ENCODE measurements around the gene GAS7. TPM values are rescaled to one million over a fixed set of nuclear protein-coding genes. Genes with fewer than 3 reads are reported as not detected.
"Not testable (repeated sequence)": the region's sequence is repeated elsewhere in the genome, so short reads cannot be mapped to it uniquely, and the experiment has no call there.

The GAS7 gene
- total RNA-seq, 1 donor from 2014 or later: 2.0 TPM

DNA sequence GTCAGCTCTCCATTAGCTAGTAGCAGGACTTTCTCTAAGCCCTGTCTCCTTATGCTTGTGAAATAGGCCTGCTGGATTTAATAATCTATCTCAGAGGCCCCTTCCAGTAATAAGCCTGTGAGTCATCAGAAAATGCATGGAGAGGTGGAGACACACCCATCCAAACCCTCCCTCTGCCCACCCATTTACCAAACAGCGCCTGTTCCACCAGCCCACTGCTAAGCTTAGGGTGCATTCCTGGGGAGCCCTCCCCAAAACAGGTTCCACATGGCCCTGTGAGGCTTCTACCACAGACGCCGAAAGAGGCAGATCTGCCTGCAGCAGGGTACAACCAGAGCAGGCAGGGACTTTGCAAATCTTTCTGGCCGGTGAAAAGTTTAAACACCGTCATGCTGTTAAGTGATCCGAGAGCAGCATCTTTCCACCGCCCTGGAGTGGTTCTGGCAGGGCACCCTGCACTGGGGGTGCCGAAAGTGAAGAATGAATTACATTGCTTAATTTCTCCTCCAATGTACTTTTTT, 99.3 kb downstream of the GAS7 start:
- H3K4me1 Mint-ChIP-seq (ENCODE audit: low read depth, unreplicated experiment): no peaks in the 10 kb centered on the region
- H3K9me3 Mint-ChIP-seq (ENCODE audit: unreplicated experiment): peaks cover 1% of the 10 kb centered on the region
- no peak for TF ChIP-seq CTCF (IDR thresholded peaks at IDR 0.05; ENCODE audit: partially characterized antibody, unreplicated experiment)
- H3K36me3 Mint-ChIP-seq (ENCODE audit: unreplicated experiment): no peaks in the 10 kb centered on the region
- no peak overlapping the region for H3K27ac Mint-ChIP-seq (ENCODE audit: unreplicated experiment)
- H3K27me3 Mint-ChIP-seq (ENCODE audit: unreplicated experiment): peaks cover 2% of the 10 kb centered on the region
- no peak overlapping the region for H3K4me3 Mint-ChIP-seq (ENCODE audit: unreplicated experiment)
- no peak for DNase-seq

DNA sequence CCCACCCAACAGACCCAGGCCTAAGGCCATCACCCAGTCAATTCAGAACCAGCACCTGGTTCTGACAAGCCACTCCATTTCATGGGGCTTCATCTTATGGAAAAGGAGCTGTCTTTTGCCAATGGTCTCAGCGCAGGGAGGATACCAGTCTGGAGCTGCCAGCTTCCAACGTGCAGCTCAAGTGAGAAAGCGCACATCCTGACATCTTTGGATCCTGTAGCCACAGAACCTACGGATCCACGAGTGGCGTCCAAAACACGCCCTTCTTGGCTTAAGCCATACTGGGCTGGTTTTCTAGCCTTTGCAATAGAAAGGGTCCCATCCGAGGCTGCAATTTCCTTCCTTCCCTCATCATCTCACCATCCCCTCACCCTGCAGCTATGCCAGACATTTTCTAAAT, 101.8 kb downstream of the GAS7 start:
- no peak overlapping the region for H3K27ac Mint-ChIP-seq (ENCODE audit: unreplicated experiment)

DNA sequence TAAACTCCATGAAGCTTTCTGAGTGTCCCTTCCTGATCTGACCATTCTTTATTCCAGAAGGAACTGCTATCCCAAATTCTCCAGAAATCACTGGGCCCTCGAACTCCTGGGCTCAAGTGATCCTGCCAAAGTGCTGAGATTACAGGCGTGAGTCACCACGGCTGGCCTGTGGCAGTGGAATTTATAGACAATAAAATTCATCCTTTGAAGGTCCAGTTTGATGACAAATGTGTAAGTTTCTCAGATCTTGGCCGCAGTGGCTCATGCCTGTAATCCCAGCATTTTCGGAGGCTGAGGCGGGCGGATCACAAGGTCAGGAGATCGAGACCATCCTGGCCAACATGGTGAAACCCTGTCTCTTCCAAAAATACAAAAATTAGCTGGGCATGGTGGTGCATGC, 103.1 kb downstream of the GAS7 start:
- not testable (repeated sequence) for H3K4me3 Mint-ChIP-seq (ENCODE audit: unreplicated experiment); H3K4me1 Mint-ChIP-seq (ENCODE audit: low read depth, unreplicated experiment); H3K9me3 Mint-ChIP-seq (ENCODE audit: unreplicated experiment); H3K27me3 Mint-ChIP-seq (ENCODE audit: unreplicated experiment); H3K27ac Mint-ChIP-seq (ENCODE audit: unreplicated experiment); DNase-seq; H3K36me3 Mint-ChIP-seq (ENCODE audit: unreplicated experiment)

More for the DNA sequence above, 101.8 kb downstream of the GAS7 start:
- Mint-ChIP-seq H3K27me3 (ENCODE audit: unreplicated experiment) (peaks cover 2% of the 10 kb centered on the region), H3K4me3 (ENCODE audit: unreplicated experiment) (no peak overlapping the region), H3K9me3 (ENCODE audit: unreplicated experiment) (no peaks in the 10 kb centered on the region), H3K36me3 (ENCODE audit: unreplicated experiment) (no peaks in the 10 kb centered on the region), H3K4me1 (ENCODE audit: low read depth, unreplicated experiment) (no peaks in the 10 kb centered on the region)
- TF ChIP-seq CTCF (IDR thresholded peaks at IDR 0.05; ENCODE audit: partially characterized antibody, unreplicated experiment): no peak
- no peak for DNase-seq

DNA sequence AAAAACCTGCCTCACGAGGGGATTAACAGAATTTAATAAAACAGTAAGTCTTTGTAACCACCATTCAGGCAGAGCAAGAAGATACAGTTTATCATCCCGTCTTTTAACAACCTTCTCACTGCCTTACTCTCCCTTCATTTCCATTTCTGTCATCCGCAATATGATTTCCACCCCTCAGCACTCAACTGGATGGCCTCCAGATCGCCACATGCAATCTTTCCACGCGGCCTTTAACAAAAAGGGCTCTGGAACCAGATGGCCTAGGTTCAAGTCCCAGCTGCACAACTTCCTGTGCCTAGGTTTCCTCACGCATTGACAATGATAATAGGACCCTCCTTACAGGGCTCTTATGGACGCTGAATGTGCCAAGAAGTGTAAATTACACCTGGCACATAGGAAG, 103.6 kb downstream of the GAS7 start:
- no peak for TF ChIP-seq CTCF (IDR thresholded peaks at IDR 0.05; ENCODE audit: partially characterized antibody, unreplicated experiment)
- no peaks in the 10 kb centered on the region for H3K36me3 Mint-ChIP-seq (ENCODE audit: unreplicated experiment)
- H3K4me1 Mint-ChIP-seq (ENCODE audit: low read depth, unreplicated experiment): peaks cover 3% of the 10 kb centered on the region
- peaks cover 2% of the 10 kb centered on the region for H3K27me3 Mint-ChIP-seq (ENCODE audit: unreplicated experiment)
- no peak overlapping the region for H3K27ac Mint-ChIP-seq (ENCODE audit: unreplicated experiment)
- peak overlapping the region; percentile 15 for H3K4me3 Mint-ChIP-seq (ENCODE audit: unreplicated experiment)
- DNase-seq: no peak
- no peaks in the 10 kb centered on the region for H3K9me3 Mint-ChIP-seq (ENCODE audit: unreplicated experiment)

DNA sequence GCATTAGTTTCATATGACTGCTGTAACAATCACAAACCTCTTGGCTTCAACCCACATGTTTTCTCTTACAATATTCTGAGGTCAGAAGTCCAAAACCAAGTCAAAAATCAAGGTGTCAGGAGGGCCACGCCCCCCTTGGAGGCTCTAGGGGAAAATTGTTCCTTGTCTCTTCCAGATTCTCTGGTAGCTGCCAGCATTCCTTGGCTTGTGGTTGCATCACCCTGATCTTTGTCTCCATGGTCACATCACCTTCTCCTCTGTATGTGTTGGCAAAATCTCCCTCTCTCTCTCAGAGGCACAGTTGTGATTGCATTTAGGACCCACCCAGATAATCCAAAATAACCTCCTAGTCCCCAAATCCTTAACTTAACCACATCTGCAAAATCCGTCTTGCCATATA, 105.8 kb downstream of the GAS7 start:
- no peak for DNase-seq
- Mint-ChIP-seq H3K27me3 (ENCODE audit: unreplicated experiment) (peaks cover 2% of the 10 kb centered on the region), H3K4me1 (ENCODE audit: low read depth, unreplicated experiment) (peaks cover 3% of the 10 kb centered on the region), H3K27ac (ENCODE audit: unreplicated experiment) (no peak overlapping the region), H3K36me3 (ENCODE audit: unreplicated experiment) (no peaks in the 10 kb centered on the region), H3K9me3 (ENCODE audit: unreplicated experiment) (no peaks in the 10 kb centered on the region), H3K4me3 (ENCODE audit: unreplicated experiment) (no peak overlapping the region)
- no peak for TF ChIP-seq CTCF (IDR thresholded peaks at IDR 0.05; ENCODE audit: partially characterized antibody, unreplicated experiment)

Data from glutamatergic neuron (in vitro differentiated cells).